Stimulated activated CD4-positive, alpha-beta T cell treated with anti-CD3 and anti-CD28 coated beads, TNF-alpha, amount 100 ng/mL, for 48 hours (primary cell): ENCODE results near the gene ITGA4.
"Not testable (repeated sequence)": the region's sequence is repeated elsewhere in the genome, so short reads cannot be mapped to it uniquely, and the experiment has no call there.

ENCODE experiments used
- DNase-seq, 3 donors: peaks; one replicate each; pipeline ENCODE4 v3.0.0-alpha.2; 2020; ENCODE audit warnings: low read depth in 3 of 3

The ITGA4 gene

DNA sequence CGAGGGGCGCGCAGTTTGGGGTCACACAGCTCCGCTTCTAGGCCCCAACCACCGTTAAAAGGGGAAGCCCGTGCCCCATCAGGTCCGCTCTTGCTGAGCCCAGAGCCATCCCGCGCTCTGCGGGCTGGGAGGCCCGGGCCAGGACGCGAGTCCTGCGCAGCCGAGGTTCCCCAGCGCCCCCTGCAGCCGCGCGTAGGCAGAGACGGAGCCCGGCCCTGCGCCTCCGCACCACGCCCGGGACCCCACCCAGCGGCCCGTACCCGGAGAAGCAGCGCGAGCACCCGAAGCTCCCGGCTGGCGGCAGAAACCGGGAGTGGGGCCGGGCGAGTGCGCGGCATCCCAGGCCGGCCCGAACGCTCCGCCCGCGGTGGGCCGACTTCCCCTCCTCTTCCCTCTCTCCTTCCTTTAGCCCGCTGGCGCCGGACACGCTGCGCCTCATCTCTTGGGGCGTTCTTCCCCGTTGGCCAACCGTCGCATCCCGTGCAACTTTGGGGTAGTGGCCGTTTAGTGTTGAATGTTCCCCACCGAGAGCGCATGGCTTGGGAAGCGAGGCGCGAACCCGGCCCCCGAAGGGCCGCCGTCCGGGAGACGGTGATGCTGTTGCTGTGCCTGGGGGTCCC, at the start of gene ITGA4:
Gene ITGA4 (plus strand): TSS at position 266 of the 620 bp plus-strand sequence. CDS start 269 bp downstream, at position 535.
- DNase-seq: peak; percentile 65 to 85 (median 75)

DNA sequence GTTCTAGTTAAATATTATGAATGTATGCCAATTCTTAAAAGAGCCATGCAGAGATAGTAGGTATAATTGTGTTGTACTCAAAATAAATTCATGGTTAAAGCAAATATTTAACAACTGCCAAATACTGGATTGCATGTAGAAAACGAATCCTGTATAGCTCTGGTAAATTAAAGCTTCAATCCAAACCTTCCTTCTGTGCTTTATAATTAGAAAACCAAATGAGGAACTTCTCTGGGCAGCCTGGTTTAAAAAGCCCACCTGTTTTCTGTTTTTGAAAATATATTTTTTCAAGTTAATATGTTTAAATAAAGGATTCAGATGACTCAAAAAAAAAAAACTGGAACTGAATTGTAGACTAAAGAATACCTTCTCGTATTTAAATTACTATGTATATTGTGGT, 48.3 kb upstream of the ITGA4 start:
- DNase-seq: no peak

DNA sequence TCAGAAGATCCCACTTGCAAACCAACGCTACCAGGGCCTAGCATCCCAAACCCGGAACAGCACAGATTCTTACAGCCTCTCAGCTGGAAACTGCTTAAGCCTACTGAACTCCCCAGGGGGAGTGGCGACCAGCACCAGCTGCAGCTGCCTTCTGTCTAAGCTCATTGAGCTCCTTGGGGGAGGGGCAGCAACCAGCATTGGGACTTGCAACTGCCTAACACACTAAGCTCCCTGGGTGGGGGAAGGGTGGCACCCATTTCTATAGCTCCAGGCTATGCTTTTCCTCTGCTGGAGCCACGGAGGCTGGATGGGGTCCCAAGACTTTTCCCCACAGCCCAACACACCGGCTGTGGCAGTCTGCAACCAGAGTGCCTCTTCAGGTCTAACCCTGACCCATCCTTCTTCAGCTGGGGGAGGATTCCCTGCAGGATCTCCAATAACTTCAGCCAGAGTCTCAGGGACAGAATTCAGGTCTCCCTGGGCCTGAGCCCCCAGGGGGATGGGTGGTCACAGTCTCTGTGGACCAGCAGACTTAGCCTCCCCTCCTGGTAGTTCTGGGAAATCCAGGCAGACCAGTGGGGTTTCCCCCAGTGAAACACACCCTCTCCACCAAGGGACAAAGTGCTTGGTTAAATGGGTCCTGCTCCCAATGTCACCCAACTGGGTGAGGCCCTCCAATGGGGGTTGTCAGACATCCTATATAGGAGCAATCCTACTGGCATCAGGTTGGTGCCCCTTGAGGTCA, 45.9 kb upstream of the ITGA4 start:
- DNase-seq: no peak

DNA sequence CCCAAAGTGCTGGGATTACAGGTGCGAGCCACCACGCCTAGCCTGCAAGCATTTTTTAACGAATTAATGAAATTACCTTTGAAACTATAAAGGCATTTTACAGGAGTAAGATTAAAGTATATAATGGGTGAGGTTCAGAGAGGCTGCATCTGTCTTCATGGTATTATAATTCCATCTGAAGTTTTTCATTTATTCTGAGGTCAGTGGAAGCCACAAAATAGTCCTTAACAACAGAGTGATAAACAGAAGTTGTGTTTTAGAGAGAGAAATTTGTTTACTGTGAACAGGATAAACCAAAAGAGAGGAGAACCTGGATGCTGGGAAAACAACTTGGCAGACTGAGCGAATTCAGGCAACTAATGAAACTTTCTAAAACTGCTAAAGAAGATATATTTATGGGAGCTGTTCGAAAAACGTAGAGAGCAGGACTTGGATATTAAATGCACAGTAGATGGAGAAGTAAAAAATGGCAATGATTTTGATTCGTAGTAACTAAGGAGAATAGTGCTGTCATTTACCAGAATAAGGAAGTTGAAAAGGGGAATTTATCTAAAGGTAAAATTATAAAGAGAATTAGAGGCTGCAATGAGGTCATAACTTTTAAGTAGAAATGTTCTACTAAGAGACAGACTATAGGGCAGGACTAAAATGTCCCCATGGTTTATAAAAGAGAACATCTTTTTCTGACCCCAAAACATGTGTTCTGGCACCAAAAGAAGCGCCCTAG, 37.9 kb upstream of the ITGA4 start:
- no peak for DNase-seq

DNA sequence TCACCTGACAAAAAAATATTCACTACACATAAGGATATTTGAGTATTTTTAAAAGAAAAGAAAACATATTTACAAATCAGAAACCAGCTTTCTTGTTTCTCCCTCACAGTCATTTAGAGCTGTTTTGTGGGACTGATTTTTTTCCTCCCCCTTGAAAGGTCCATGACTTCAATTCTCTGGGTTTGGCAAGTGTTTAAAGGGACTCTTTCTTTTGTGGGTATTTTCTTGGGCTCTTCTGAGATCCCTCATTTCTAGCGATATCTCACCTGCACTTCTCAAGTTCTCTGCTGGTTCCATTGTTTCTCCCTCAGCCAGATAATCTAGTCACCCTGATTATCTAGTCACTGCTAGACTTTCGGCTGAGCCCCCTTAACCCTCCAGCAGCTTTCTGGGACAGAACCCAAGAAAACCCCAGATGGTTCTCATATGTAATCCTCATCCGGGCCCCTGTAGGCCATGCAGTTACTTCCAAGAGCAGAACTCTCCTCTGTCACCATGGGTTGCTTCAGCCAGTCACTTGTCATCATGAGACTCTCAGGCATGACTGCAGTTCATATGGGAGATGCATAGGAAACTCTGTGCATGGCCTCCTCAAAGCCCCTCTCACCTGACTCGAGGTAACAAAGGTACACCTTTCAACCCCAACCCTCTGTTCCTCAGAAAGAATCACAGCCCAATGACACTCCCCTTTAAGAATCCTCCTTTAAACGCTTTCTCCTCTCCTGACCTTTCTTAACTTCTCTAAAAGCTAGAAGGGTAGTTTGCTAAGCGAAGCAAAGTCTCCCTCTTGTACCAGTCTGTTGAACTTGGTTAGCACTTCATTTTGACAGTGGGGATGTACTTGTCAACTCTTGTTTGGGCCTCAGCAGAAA, 36.7 kb upstream of the ITGA4 start:
- DNase-seq: no peak

DNA sequence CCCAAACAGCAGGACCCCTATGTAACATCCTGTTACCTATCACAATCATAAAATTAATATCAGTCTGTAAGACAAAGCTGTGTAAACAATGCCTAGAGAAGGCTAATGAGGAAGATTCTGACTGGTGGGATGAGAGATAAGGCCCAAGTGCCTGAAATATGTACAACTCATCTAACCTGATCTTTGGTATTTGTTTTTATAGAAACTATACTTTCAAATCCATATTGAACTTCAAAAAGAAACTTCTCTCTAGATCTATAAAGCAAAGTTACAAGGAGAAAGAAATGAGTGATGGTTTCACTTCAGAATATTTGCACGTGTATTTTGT, 36.1 kb upstream of the ITGA4 start:
- no peak for DNase-seq

DNA sequence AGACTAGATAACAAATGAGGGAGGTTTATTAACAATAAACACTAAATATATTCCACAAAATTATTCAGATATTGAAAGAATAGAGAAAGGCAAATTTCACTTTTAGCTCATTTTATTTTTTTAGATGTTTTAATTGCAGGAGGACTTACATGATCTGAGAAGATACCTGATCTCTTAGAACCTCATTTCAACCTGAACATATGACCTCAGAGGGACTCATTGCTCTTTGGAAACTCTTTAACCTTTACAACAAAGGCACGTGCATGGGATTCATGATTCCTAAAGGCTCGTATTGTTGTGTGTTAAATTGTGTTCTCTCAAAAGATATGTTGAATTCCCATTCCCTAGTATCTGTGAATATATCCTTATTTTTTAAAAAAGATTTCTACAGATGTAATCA, 35.7 kb upstream of the ITGA4 start:
- no peak for DNase-seq

DNA sequence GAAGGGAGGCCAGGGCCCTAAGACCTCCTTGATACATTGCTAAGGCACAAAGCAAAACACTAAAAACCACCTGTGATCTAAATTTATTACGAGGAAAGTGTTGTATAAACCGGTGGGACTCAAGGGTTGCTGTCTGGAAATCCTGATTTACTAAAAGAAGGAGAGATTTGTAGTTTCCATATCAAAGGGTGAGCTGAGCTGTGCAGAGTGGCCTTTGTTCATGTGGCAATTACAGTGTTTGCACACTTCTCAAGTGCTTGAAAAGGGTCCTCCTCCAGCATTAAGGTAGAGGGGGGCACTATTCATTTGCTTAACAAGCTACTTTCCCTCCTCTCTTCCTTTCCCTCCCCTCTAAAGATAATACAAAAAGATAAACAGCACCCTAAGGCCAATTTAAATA, 30.5 kb upstream of the ITGA4 start:
- DNase-seq: no peak

DNA sequence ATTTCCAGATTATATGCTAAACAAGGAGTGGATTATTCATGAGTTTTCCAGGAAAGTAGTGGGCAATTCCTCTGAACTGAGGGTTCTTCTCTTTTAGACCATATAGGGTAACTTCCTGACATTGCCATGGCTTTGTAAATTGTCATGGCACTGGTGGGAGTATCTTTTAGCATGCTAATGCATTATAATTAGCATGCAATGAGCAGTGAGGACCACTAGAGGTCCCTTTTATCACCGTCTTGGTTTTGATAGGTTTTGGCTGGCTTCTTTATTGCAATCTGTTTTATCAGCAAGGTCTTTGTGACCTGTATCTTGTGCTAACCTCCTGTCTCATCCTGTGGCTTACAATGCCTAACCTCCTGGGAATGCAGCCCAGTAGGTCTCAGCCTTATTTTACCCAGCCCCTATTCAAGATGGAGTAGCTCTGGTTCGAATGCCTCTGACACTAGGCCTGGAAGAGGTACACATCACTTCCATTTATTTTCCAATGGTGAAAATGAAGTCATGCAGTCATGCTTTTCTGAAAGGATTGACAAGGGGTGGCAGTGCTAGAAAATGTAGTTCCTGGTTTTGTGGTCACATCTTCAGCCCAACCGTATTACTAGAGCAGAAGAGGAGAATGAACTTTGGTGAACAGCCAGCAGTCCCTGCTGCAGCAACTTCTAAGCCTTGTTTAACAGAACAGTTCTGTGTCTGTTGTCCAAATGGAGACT, 26.6 kb upstream of the ITGA4 start:
- DNase-seq: no peak

DNA sequence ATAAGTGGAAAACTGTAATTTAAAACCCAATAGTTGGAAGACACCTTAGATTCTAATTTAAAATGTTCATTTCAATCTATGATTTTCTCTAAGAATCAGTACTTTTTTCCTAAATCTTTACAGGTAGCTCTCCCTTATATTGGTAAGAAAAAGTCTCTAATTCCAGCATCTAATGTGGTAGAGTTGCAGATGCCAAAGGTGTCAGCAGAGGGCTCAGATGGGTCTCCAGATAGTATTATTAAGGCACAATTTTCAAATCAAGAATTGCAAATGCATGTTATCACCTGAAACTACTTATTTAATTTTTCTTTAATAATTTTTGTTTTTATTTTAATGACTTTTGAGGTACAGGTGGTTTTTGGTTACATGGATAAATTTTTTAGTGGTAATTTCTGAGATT, 25.5 kb upstream of the ITGA4 start:
- no peak for DNase-seq

DNA sequence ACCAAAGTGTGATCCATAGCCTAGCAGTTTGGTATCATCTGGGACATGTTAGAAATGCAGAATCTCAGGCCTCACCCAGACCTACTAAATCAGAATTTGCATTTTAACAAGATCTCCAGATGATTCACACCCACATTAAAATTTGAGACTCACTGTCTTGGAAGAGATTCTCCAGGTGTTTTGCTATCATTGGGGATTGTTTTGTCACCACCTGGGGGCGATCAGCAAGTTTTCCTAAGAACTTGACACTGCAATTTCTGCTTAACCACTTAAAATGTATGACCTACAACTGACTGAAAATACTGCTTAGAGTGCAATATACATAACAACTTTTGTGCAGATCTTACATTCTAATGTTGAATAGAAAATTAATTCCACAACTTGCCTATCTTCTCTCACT, 18.9 kb upstream of the ITGA4 start:
- no peak for DNase-seq

DNA sequence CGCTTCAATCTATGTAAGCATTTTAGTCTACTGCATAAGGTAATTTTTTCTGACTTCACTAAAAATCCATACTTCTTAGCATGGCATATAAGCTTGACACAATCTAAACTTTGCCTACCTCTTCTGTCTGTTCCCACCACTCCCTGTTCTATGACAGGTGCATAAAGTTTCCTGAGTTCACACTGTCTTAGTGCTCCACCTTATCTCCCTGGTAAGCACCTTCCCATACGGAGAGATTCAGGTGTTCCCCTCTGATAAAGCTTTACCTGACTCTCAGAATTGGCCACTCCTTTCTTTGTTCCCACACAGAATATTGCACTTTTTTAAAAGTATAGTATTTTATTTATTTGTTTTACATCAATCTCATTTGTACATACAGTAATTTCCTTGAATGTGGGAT, 16.8 kb upstream of the ITGA4 start:
- no peak for DNase-seq

DNA sequence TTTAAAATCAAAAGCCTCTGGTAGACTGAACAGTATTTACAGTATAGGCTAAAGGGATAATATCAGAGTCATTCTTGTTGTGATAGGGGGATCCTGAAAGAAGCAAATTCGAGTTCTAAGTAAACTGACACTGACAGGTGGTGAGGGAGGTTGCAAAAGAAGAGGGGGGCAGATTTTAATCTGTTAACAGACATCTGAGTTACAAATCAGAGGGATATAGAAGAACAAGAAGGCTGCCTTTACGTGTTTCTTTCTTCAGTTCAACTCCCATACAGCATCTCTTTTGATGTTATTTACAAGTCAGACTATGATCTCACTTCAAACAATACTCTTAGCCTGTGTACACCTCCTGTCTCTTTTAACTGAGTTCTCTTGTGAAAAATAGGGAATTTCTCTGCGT, 16.3 kb upstream of the ITGA4 start:
- DNase-seq: no peak

DNA sequence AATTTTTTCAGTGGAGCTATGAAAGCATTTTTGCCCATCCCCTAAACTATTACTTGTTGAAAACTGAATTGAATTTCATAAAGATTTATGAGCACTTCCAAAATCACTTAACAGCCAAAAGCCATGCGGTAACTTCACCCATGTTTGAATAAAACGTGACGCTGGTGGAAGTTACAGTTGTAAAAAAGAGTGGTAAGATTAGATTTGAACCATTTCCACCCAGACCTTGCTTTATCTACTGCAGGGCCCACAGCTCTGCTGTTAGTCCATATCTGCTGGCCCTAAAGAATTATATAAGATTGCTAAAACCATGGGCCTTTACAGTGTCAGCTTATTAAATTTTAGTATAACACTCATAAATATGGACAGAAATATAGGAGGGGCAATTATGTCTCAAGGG, 15.5 kb upstream of the ITGA4 start:
- no peak for DNase-seq

DNA sequence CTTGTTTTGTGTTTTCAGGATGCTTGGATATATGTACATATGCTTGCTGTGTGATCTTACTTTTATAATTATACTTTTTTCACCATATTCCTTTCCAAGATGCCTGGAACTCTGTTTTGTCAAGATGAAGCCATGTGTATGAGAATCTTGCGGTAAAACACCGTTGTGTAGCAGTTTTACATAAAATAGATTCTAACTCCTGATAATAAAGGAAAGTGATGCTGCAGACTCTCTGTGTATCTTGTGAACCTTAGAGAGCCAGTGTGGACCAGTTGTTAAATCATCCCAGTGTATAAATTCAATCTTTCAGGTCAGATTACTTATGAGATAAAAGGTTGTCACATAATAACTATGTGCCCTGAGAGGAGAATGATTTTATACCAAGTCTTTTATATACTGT, 12.5 kb upstream of the ITGA4 start:
- DNase-seq: no peak

DNA sequence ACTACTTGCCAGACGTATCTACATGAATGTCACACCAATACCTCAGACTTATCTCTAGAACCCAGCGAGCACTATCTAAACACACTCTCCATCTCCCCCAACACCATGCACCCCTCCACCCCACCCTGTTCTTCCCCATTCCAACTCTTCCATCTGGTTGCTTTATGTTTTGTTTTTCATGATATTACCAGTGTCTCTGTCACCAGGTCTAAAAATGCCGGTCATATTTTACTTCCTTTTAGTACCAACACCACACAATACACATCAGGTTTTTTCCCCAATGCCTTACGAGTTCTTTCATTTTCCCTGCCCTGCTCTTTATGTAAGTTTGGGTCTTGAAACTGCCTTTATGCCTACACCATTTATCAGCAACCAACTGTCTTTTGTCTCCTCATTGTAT, 10.2 kb upstream of the ITGA4 start:
- DNase-seq: no peak

DNA sequence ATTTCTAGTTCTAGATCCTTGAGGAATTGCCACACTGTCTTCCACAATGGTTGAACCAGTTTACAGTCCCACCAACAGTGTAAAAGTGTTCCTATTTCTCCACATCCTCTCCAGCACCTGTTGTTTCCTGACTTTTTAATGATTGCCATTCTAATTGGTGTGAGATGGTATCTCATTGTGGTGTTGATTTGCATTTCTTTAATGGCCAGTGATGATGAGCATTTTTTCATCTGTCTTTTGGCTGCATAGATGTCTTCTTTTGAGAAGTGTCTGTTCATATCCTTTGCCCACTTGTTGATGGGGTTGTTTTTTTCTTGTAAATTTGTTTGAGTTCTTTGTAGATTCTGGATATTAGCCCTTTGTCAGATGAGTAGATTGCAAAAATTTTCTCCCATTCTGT, 7.9 kb upstream of the ITGA4 start:
- DNase-seq: not testable (repeated sequence)

DNA sequence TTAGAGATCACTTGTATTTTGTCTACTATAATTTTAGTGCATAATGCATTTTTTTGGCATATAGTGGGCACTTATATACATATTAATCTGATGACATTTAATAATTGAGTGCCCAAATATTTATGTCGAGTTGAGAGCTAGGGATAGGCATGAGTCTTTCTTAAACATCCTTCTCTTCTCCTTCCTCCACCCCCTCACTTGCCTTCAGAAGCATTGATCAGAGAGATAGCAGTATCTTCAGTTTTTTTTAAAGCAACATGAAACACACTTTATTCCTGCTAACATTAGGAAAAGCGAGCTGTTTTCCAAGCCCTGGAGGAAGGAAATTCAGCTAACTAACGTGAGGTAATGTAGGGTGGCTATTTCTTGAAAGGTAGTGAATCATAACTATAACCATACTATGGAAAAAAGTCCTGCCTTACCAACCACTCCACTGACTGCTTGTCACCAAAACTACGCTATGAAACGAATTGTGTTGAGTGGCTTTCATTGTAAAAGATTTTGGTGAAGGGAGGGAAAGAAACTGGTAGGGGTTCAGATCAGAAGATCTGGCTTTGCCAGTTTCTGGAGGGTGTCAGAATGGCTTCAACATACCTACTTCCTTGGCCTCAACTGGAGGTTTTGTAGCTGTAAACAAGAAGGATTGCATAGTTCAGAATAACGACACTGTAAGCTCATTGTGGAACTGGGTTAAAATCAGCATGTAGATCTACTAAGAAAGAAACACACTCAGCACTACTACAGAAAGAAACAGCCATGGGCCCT, 2.3 kb upstream of the ITGA4 start:
- DNase-seq: no peak

DNA sequence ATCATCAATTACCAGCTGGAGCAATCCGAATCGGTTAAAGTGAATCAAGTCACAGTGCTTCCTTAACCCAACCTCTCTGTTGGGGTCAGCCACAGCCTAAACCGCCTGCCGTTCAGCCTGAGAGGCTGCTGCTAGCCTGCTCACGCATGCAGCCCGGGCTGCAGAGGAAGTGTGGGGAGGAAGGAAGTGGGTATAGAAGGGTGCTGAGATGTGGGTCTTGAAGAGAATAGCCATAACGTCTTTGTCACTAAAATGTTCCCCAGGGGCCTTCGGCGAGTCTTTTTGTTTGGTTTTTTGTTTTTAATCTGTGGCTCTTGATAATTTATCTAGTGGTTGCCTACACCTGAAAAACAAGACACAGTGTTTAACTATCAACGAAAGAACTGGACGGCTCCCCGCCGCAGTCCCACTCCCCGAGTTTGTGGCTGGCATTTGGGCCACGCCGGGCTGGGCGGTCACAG, 496 bp upstream of the ITGA4 start:
- DNase-seq: peak; percentile 23 to 48 (median 46)

DNA sequence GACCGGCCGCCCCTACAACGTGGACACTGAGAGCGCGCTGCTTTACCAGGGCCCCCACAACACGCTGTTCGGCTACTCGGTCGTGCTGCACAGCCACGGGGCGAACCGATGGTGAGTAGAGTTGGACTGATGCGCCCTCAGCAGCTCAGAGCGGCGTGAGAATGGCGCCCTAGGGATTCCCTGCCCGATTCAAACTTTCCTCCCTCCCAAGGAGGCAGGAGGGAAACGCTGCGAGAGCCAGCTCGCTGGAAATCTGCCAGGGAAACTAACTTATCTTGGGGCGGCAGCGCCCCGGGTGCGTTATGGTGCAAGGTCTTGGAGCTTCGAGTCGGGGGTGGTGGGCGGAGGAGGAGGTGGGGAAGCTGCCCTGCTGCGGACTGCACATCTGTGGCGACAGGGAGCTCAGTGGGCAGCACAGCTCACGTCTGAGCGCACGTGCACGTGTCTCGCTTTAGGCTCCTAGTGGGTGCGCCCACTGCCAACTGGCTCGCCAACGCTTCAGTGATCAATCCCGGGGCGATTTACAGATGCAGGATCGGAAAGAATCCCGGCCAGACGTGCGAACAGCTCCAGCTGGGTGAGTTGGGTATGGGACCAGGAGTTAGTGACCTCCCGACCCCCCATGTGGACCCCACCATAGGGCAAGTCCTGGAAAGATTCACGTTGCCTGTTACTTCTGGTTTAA, 697 bp downstream of the ITGA4 start:
- DNase-seq: peak; percentile 28 to 47 (median 43)
